HG03064 (cell line): ENCODE data around the gene C7orf25.
A peak's percentile ranks its signal among the peaks of the same experiment; 100 is the strongest.

Source experiments
- ATAC-seq: cut with Tn5 transposase; IDR thresholded peaks from one replicate; pipeline ENCODE4 v1.9.1; 2021; ENCODE audit warnings: low read depth; ENCODE audit not compliant: unreplicated experiment

Gene C7orf25

DNA sequence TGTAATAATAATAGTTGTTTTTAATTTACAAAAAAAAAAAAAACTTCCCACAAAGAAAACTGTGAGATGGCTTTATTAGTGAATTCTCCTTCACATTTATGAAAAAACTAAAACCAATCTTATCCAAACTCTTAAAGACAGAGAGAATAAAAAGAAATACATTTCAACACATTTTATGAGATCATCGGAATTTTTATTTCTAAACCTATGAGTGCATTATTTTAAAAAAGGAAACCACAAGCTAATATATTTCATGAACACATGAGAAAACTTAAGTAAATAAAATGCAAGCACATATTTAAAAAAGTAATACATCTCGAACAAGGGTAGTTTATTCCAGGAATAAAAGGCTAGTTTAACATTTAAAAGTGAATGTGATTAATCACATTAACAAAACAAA lies 31.5 kb downstream of the C7orf25 start:
- no peak for ATAC-seq

DNA sequence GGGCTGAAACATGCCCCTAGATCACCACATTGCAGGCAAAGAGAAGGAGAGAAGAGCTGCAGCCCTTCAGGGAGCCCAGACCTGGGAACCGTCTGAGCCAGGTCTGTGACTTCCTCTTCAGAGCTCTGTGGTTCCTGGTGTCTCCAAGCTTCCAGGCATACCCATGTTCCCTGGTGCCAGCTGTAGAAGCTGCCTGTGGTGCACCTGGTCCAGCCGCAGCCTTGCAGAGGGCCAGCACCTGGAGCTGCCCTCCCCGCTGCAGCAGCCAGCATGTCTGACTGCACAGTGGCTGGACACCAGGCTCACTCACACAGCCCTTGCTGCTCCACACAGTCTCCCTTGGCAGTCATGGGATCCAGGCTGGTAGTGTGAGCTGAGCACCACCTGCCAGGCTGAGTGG lies 33.6 kb downstream of the C7orf25 start:
- no peak for ATAC-seq

DNA sequence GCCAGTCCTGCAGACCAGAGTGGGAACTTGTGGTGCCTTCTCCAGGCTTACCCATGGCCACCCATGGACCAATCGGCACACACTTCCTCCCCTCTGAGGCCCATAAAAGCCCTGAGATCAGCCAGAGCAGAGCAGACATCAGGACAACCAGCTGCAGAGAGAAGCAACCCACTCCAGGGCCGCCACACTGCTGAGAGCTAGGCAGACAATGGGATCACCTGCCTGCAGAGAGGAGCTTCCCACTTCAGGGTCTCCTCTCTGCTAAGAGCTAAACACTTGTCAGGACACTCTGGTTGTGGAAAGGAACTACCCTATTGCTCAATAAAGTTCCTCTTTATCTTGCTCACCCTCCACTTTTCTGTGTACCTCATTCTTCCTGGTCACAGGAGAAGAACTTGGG lies 34.0 kb downstream of the C7orf25 start:
- no peak for ATAC-seq

DNA sequence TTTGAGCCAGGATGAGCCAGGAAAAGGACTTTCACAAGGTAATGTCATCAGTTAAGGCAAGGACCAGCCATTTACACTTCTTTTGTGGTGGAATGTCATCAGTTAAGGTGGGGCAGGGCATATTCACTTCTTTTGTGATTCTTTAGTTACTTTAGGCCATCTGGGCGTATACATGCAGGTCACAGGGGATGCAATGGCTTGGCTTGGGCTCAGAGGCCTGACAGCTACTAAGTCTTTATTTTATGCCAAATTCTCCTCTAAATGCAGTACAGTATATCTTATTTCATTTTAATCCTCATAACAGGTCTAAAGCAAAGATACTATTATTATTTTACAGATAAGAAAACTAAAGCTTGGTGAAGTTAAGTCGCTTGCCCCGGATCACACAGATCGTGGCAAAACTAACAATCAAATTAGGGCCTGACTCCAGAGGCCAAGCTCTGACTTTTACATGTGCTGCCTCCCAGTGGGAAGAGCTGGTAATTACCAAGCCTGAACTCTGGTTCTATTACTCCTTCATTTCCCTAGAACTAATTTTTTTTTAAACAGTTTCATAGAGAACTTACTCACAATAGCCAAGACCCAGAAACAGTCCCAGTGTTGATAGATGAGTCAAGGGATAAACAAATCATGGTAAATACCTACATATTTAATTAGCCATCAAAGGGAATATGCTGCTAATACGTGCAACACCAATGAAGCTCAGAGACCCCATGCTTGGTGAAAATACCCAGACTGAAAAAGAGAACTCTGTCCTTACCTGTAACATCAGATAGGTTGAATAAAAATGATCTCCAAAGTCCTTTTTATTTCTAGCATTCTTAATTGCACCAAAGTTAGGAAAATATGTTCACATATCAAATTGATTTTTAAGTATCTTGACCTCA lies 35.4 kb downstream of the C7orf25 start:
- no peak for ATAC-seq

DNA sequence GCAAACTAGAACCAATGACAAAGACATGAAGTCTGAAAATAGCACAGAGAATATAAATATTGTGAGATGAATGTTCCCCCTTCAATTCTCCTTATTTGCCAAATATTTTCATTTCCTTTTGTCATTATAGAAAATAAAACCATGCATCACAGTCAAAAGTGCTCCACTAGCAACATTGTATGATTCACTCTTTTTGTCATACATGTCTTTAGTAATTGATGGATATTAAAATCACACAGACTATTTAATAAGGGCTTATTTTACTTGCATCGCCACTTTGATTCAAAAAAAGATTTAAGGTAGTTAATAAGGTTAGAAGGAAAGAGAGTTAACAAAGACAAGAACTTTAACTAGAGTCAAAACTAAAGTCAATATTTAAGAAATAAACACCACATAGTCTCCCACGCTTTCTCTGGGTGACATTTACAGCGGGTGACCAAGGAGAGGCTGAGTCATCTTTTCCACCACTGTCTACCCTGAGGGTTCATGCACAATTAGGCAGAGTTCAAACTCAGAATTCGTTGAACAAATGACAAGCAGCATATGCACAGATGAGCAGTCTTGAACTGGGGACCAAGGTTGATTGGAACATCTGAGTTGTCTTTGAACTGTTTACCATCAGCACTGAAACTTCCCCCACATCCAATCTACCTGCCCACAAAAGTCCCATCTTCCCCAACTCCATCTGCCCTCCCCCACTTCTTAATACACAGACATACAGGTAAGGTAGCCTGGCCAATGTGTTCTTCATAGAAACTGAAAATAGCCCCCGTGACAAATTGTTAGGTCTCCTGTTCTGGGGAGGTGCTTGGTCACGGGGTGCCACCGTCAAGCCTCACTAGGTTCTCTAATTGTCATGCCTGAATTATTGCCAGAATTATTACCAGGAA lies 42.5 kb downstream of the C7orf25 start:
- ATAC-seq, result peak; percentile 96

DNA sequence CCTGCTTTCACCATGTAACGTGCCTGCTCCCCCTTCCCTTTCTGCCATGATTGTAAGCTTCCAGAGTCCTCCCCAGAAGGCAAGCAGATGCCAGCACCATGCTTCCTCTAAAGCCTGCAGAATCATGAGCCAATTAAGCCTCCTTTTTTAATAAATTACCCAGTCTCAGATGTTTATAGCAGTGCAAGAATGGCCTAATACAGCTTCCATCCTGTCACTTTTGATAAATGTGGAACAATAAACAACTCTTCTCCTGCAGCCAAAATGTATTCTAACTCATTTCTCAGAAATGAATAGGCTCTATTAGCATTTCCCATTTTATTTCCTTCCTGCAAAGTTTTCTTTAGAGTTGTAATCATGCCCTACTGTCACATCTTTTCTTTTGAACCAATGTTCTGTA lies 43.4 kb downstream of the C7orf25 start:
- no peak for ATAC-seq
